AG09309 (cell line): ENCODE data around the gene PTPN7.
A peak's percentile ranks its signal among the peaks of the same experiment; 100 is the strongest.

ENCODE experiments used
- DNase-seq: peaks from one replicate; pipeline ENCODE4 v3.0.0-alpha.2; 2010; ENCODE audit warnings: low read depth
- H3K4me3 ChIP-seq: 2 replicates; pipeline ENCODE4 v1.5.1; 2011; ENCODE audit warnings: mild to moderate bottlenecking, low read depth, low read length, moderate library complexity; ENCODE audit not compliant: control insufficient read depth
- TF ChIP-seq, protein P1 (sequence below): IDR thresholded peaks from 2 replicates; pipeline ENCODE4 v1.5.1; 2011; ENCODE audit warnings: mild to moderate bottlenecking, low read depth, low read length, inconsistent platforms; ENCODE audit not compliant: insufficient read depth, control insufficient read depth; ENCODE audit errors: missing control alignments

Gene PTPN7

GRCh38 chr1:202135221-202135721 lies 25.1 kb downstream of the PTPN7 start:
- TF ChIP-seq, protein P1, sequence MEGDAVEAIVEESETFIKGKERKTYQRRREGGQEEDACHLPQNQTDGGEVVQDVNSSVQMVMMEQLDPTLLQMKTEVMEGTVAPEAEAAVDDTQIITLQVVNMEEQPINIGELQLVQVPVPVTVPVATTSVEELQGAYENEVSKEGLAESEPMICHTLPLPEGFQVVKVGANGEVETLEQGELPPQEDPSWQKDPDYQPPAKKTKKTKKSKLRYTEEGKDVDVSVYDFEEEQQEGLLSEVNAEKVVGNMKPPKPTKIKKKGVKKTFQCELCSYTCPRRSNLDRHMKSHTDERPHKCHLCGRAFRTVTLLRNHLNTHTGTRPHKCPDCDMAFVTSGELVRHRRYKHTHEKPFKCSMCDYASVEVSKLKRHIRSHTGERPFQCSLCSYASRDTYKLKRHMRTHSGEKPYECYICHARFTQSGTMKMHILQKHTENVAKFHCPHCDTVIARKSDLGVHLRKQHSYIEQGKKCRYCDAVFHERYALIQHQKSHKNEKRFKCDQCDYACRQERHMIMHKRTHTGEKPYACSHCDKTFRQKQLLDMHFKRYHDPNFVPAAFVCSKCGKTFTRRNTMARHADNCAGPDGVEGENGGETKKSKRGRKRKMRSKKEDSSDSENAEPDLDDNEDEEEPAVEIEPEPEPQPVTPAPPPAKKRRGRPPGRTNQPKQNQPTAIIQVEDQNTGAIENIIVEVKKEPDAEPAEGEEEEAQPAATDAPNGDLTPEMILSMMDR = peak; percentile 87
- DNase-seq = no peak
- H3K4me3 ChIP-seq = no peak overlapping the region

DNA sequence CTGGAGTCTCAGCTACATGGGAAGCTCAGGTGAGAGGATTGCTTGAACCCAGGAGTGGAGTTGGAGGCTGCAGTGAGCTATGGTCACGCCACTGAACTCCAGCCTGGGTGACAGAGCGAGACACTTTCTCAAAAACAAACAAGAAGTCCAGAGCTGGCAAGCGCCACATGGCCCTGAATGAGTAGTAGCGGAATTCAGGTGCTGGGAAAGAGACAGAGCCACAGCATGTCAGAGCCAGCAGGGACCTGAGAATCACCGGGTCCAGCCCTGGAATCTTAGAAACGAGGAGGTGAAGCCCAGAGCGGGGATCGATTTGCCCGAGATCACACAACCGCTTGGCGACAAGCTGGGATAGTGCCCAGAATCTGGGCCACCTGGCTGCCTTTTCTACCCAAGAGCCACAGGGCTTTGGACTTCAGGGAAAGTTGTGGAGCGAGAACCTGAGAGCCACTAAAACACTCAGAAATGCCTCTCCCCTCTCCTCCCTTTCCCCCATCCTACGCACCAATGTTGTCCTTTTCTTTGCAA lies 25.7 kb downstream of the PTPN7 start:
- no peak overlapping the region for H3K4me3 ChIP-seq
- TF ChIP-seq, protein P1 = no peak
- DNase-seq = no peak

DNA sequence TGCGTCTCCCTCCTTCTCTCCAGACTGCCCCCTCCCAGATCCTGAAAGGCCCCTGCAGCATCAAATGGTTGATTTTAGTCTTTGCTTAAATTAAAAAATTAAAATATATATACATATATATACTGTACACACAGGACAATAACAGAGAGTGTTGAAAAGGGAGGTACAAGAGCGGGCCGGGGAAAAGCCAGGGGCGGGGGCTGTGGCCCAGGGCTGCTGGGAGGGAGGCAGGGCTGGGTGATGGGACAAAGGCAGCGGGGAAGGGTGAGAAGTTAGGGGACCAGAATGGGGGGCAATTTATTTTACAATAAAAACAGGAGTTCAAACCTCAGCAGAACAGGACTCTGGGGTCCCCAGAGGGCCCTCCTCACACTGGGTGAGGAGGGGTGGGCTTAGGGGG lies 26.4 kb downstream of the PTPN7 start:
- no peak for DNase-seq
- no peak overlapping the region for H3K4me3 ChIP-seq
- TF ChIP-seq, protein P1 = no peak

DNA sequence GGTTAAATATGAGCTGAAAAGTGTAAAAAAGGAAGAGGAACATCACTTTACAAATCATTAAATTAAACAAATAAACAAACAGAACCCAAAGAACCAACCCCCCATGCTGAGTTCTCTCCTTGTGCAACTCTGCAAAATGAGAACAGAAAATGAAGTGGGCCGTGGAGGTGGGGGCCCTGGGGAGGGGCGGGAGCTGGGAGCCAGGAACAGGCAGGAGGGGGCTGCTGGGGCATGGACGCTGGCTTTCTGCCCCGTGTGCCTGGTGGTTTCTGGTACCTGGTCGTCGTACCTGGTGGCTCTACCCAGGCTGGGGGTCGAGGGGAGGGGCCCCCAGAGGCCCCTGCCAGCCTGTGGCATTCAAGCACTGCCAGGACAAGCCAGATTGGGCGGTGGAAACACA lies 26.9 kb downstream of the PTPN7 start:
- no peak for DNase-seq
- TF ChIP-seq, protein P1 = no peak
- H3K4me3 ChIP-seq = no peak overlapping the region

GRCh38 chr1:202133001-202133400 lies 27.4 kb downstream of the PTPN7 start:
- H3K4me3 ChIP-seq = no peak overlapping the region
- DNase-seq = no peak
- TF ChIP-seq, protein P1 = no peak

- DNase-seq = no peak
- H3K4me3 ChIP-seq = no peak overlapping the region
- TF ChIP-seq, protein P1 = no peak
These were observed 28.2 kb downstream of the PTPN7 start for GRCh38 chr1:202131956-202132821.
